Neural crest cell (in vitro differentiated cells): Measurements from ENCODE around the gene PPP2R3A. TPM values are rescaled to one million over a fixed set of nuclear protein-coding genes. Genes with fewer than 3 reads are reported as not detected.

ENCODE experiments used
- DNase-seq: peaks from one replicate; pipeline ENCODE4 v3.0.0; 2021; ENCODE audit warnings: low read depth, mixed read lengths, low spot score
- H3K27ac Mint-ChIP-seq: one replicate; pipeline ENCODE4 v1.8.0; 2021; ENCODE audit warnings: mild to moderate bottlenecking, mixed read lengths; ENCODE audit not compliant: unreplicated experiment
- H3K27me3 Mint-ChIP-seq: 2 replicates; pipeline ENCODE4 v1.8.0; 2021; ENCODE audit warnings: low read depth, mild to moderate bottlenecking, mixed read lengths
- H3K36me3 Mint-ChIP-seq: 2 replicates; pipeline ENCODE4 v1.8.0; 2021; ENCODE audit warnings: low read depth, mild to moderate bottlenecking, mixed read lengths
- H3K4me1 Mint-ChIP-seq: 2 replicates; pipeline ENCODE4 v1.8.0; 2021; ENCODE audit warnings: mixed read lengths
- H3K4me3 Mint-ChIP-seq: one replicate; pipeline ENCODE4 v1.8.0; 2021; ENCODE audit warnings: mild to moderate bottlenecking, mixed read lengths
- H3K9me3 Mint-ChIP-seq: 2 replicates; pipeline ENCODE4 v1.8.0; 2021; ENCODE audit warnings: mixed read lengths
- CTCF ChIP-seq: fragments of 200-600 bp; sonication (generic); conservative IDR thresholded peaks from 2 replicates; pipeline ENCODE4 v1.5.0; 2021; ENCODE audit warnings: antibody characterized with exemption, mild to moderate bottlenecking
- total RNA-seq: library from RNA; stranded (reverse); gene quantifications from 2 replicates; pipeline ENCODE4 v1.2.1, GENCODE V29; 2021

The PPP2R3A gene
- total RNA-seq, 1 donor from 2014 or later = 16.4 TPM

GRCh38 chr3:135920275-135920674 lies 45.3 kb upstream of the PPP2R3A start:
- H3K36me3 Mint-ChIP-seq = no peaks in the 10 kb centered on the region
- no peak overlapping the region for H3K4me3 Mint-ChIP-seq
- peaks cover 7% of the 10 kb centered on the region for H3K9me3 Mint-ChIP-seq
- DNase-seq = no peak
- TF ChIP-seq CTCF = no peak
- no peaks in the 10 kb centered on the region for H3K4me1 Mint-ChIP-seq
- no peaks in the 10 kb centered on the region for H3K27me3 Mint-ChIP-seq
- H3K27ac Mint-ChIP-seq = no peak overlapping the region

- Mint-ChIP-seq H3K4me1 (no peaks in the 10 kb centered on the region), H3K27me3 (no peaks in the 10 kb centered on the region)
Observed at GRCh38 chr3:135922903-135923250, 42.7 kb upstream of the PPP2R3A start.

DNA sequence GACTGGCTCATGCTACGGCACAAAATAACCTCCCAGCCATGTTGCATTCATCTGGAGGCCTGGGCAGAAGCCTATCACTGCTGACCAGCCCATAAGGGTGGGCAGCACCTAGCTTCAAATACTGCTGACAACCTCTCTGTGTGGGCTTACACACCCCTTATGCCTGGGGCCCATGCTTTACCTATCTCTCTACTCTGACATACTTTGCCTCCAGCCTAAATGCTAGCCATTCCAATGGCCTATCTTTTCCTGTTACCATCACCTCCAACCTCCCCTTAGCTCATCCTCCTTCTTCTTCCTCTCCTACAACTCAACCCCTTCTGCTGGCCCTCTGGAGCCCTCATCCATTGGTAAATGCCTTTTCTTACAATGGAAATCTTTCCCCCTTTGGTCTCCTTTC lies 41.0 kb upstream of the PPP2R3A start:
- H3K4me3 Mint-ChIP-seq = no peak overlapping the region
- H3K4me1 Mint-ChIP-seq = no peaks in the 10 kb centered on the region
- TF ChIP-seq CTCF = no peak
- DNase-seq = no peak
- no peak overlapping the region for H3K27ac Mint-ChIP-seq
- peaks cover 7% of the 10 kb centered on the region for H3K9me3 Mint-ChIP-seq
- no peaks in the 10 kb centered on the region for H3K27me3 Mint-ChIP-seq
- no peaks in the 10 kb centered on the region for H3K36me3 Mint-ChIP-seq

More at GRCh38 chr3:135922903-135923250, 42.7 kb upstream of the PPP2R3A start:
- TF ChIP-seq CTCF = no peak
- Mint-ChIP-seq H3K27ac (no peak overlapping the region), H3K9me3 (peaks cover 7% of the 10 kb centered on the region), H3K4me3 (no peak overlapping the region), H3K36me3 (no peaks in the 10 kb centered on the region)
- DNase-seq = no peak

GRCh38 chr3:135926664-135927063 lies 38.9 kb upstream of the PPP2R3A start:
- TF ChIP-seq CTCF = no peak
- Mint-ChIP-seq H3K4me3 (no peak overlapping the region), H3K9me3 (peaks cover 7% of the 10 kb centered on the region), H3K36me3 (no peaks in the 10 kb centered on the region), H3K27me3 (no peaks in the 10 kb centered on the region), H3K27ac (no peak overlapping the region), H3K4me1 (no peaks in the 10 kb centered on the region)
- no peak for DNase-seq

DNA sequence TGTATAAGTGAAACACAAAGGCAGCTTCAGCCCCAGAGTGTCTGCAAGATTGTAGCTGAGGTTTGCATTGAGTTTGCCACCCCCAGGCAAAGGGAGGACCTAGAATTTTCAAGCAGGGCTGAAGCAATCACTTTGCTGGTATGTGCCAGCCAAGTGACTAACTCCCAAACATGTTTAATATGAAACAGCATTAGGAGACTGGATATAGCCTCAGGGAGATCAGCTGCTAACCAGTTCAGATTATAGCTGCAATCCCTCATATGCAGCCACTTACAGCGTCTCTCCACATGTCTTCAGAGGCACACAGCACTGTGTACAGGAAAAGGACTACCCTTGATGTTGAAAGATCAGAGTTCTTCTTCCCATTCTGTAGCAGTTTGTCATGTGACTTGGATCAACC lies 38.4 kb upstream of the PPP2R3A start:
- TF ChIP-seq CTCF = no peak
- no peaks in the 10 kb centered on the region for H3K36me3 Mint-ChIP-seq
- H3K9me3 Mint-ChIP-seq = peaks cover 7% of the 10 kb centered on the region
- H3K27me3 Mint-ChIP-seq = no peaks in the 10 kb centered on the region
- H3K27ac Mint-ChIP-seq = no peak overlapping the region
- no peak overlapping the region for H3K4me3 Mint-ChIP-seq
- H3K4me1 Mint-ChIP-seq = no peaks in the 10 kb centered on the region
- no peak for DNase-seq

- Mint-ChIP-seq H3K4me3 (no peak overlapping the region), H3K36me3 (no peaks in the 10 kb centered on the region), H3K27me3 (no peaks in the 10 kb centered on the region), H3K4me1 (no peaks in the 10 kb centered on the region), H3K27ac (peak overlapping the region; percentile 8), H3K9me3 (peaks cover 6% of the 10 kb centered on the region)
- TF ChIP-seq CTCF = no peak
- DNase-seq = no peak
Observed at GRCh38 chr3:135929670-135930069, 35.9 kb upstream of the PPP2R3A start.
